ENCODE results near the gene TRIO. TPM values are rescaled to one million over a fixed set of nuclear protein-coding genes. Genes with fewer than 3 reads are reported as not detected.
A peak's percentile ranks its signal among the peaks of the same experiment; 100 is the strongest.

The TRIO gene
- total RNA-seq, 1 experiment from 2014 or later = 88.8 TPM

- no peak overlapping the region for H3K4me3 Mint-ChIP-seq
- ChIA-PET CTCF (interaction anchor here (1.6 kb wide), 1 partner anchor 47 kb away, joined by 6 read pairs; no protein-coding TSS in a partner anchor), POLR2A (no interaction called here)
- no peaks in the 10 kb centered on the region for H3K27me3 Mint-ChIP-seq (ENCODE audit: low read depth)
- H3K4me1 Mint-ChIP-seq = peaks cover 83% of the 10 kb centered on the region
- peaks cover 5% of the 10 kb centered on the region for H3K36me3 Mint-ChIP-seq
- ATAC-seq = no peak
- H3K9me3 Mint-ChIP-seq = peaks cover 5% of the 10 kb centered on the region
- no peak overlapping the region for H3K27ac Mint-ChIP-seq
- no peak for TF ChIP-seq MAX (CRISPR knock-in tag; IDR thresholded peaks at IDR 0.05)
- TF ChIP-seq PRDM15 (CRISPR knock-in tag; IDR thresholded peaks at IDR 0.05) = no peak
- no peak for TF ChIP-seq JUN (CRISPR knock-in tag; IDR thresholded peaks at IDR 0.05)
- no peak for TF ChIP-seq ZNF671 (CRISPR knock-in tag; IDR thresholded peaks at IDR 0.05)
- TF ChIP-seq ZBTB21 (CRISPR knock-in tag; IDR thresholded peaks at IDR 0.05; ENCODE audit: borderline replicate concordance) = no peak
- no peak for TF ChIP-seq NR2C2 (CRISPR knock-in tag; IDR thresholded peaks at IDR 0.05)
- no peak for TF ChIP-seq PREB (CRISPR knock-in tag; IDR thresholded peaks at IDR 0.05; ENCODE audit: borderline replicate concordance)
- TF ChIP-seq CREM (CRISPR knock-in tag; IDR thresholded peaks at IDR 0.05) = no peak
- no peak for TF ChIP-seq TEAD1 (CRISPR knock-in tag; IDR thresholded peaks at IDR 0.05)
- no peak for TF ChIP-seq GRHL2 (CRISPR knock-in tag; IDR thresholded peaks at IDR 0.05; ENCODE audit: insufficient replicate concordance, severe bottlenecking)
- TF ChIP-seq STAT6 (CRISPR knock-in tag; conservative IDR thresholded peaks at IDR 0.05; ENCODE audit: low read depth) = no peak
- no peak for TF ChIP-seq E2F1 (CRISPR knock-in tag; IDR thresholded peaks at IDR 0.05)
- no peak for TF ChIP-seq FOXJ3 (CRISPR knock-in tag; IDR thresholded peaks at IDR 0.05; ENCODE audit: borderline replicate concordance)
- TF ChIP-seq RORB (CRISPR knock-in tag; IDR thresholded peaks at IDR 0.05) = no peak
- no peak for TF ChIP-seq RELA (CRISPR knock-in tag; IDR thresholded peaks at IDR 0.05; ENCODE audit: borderline replicate concordance)
- no peak for TF ChIP-seq PRRX2 (CRISPR knock-in tag; IDR thresholded peaks at IDR 0.05)
- no peak for DNase-seq (ENCODE audit: low spot score)
Observed at GRCh38 chr5:14222206-14222605, 79.1 kb downstream of the TRIO start.

- POLR2A ChIA-PET = no interaction called here
- Mint-ChIP-seq H3K4me1 (peaks cover 81% of the 10 kb centered on the region), H3K27ac (peak overlapping the region; percentile 46), H3K27me3 (ENCODE audit: low read depth) (no peaks in the 10 kb centered on the region), H3K36me3 (peaks cover 5% of the 10 kb centered on the region), H3K4me3 (no peak overlapping the region), H3K9me3 (peaks cover 5% of the 10 kb centered on the region)
- DNase-seq (ENCODE audit: low spot score) = no peak
- CTCF ChIA-PET = interaction anchor here (0.9 kb wide), 1 partner anchor 14 kb away, joined by 3 read pairs; no protein-coding TSS in a partner anchor
- ATAC-seq = no peak
- TF ChIP-seq FOXP4 (CRISPR knock-in tag; IDR thresholded peaks at IDR 0.05) (no peak), CBFB (CRISPR knock-in tag; IDR thresholded peaks at IDR 0.05; ENCODE audit: low read depth) (no peak), AFF4 (CRISPR knock-in tag; IDR thresholded peaks at IDR 0.05; ENCODE audit: borderline replicate concordance) (no peak), CREM (CRISPR knock-in tag; IDR thresholded peaks at IDR 0.05) (no peak), NR1H2 (CRISPR knock-in tag; IDR thresholded peaks at IDR 0.05) (no peak), CREB1 (CRISPR knock-in tag; IDR thresholded peaks at IDR 0.05) (no peak), MXD4 (CRISPR knock-in tag; IDR thresholded peaks at IDR 0.05; ENCODE audit: borderline replicate concordance) (no peak)
Observed at GRCh38 chr5:14223372-14223771, 80.2 kb downstream of the TRIO start.
